Left colon (tissue), 2 donors: ENCODE measurements around the gene TRAK1. TPM values are rescaled to one million over a fixed set of nuclear protein-coding genes. Genes with fewer than 3 reads are reported as not detected.

Experiments used
- ATAC-seq: fragments of 200-7000 bp; cut with Tn5 transposase; one replicate; pipeline ENCODE4 v1.9.1; 2020; ENCODE audit warnings: mild to moderate bottlenecking, moderate library complexity
- DNase-seq, 2 donors: peaks; one replicate each; pipeline ENCODE4 v3.0.0-alpha.2; 2020
- intact Hi-C, 2 donors: fragments of 100-400 bp; cut with DNase I in 1 of 2; cut with micrococcal nuclease in 1 of 2; formaldehyde crosslinking; loops; one replicate each; pipeline versions ENCODE4 v1.11.2 to v1.14.0; 2022; cut with DNase I, micrococcal nuclease
- total RNA-seq, 2 donors: library from RNA; stranded (reverse); fragmentation: NEBNext Ultra II Directional; extraction: Animal tissue kit (Norgen Biotek cat#: 25700); gene quantifications; one replicate each; pipeline ENCODE4 v1.2.1, GENCODE V29; 2021
- donor health status: DM: no; HTN: no; CAD: no.
- donor health status: DM: yes; HTN: yes; CAD: no.

Gene TRAK1
- total RNA-seq, 2 donors from 2014 or later: 81.2 to 91.6 TPM

- no peak for DNase-seq
- ATAC-seq: no peak
- intact Hi-C loops: no loop called here
Measured at GRCh38 chr3:42133500-42134298, 42.5 kb downstream of the TRAK1 start.

GRCh38 chr3:42134867-42135464 lies 43.8 kb downstream of the TRAK1 start:
- intact Hi-C loops: no loop called here
- ATAC-seq: peak; percentile 92
- peak; percentile 57 to 79 for DNase-seq

DNA sequence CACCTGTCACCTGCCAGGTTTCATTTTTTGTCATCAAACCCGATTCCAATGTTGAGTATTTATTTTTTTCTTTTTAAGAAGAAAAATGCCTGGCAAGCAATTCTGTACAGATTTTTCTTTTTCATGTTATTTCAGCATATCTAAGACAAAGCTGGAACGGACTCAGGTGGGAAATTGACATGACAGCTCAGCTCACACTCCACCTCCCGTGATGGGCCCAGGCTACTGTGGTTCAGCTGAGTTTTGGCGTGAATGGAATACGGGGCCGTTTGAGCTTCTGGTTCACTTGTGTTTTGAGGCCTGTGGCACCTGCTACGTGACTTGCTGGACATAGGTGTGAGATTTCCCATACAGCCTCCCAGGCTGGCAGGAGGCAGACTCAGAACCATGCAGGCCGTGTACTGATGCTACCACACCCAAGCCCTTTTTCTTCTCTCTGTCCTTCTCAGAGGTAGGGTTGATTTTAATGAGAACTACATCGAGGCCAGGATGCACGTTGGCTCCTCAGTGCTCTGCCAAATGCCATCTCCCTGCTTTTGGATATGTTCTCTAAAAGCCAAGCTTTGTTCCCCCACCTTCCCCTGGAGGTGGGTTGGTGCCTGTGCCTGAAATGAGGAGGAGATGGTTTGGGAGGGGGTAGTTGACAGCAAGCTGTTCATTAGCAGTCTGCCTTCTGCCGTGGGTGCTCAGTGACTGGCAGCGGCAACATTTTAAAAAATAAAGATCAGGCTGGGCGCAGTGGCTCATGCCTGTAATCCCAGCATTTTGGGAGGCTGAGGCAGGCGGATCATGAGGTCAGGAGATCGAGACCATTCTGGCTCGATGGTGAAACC lies 48.7 kb downstream of the TRAK1 start:
- no peak for ATAC-seq
- no peak for DNase-seq
- intact Hi-C loops: no loop called here

GRCh38 chr3:42140665-42141203 lies 49.6 kb downstream of the TRAK1 start:
- intact Hi-C loops: no loop called here
- no peak for DNase-seq
- no peak for ATAC-seq

DNA sequence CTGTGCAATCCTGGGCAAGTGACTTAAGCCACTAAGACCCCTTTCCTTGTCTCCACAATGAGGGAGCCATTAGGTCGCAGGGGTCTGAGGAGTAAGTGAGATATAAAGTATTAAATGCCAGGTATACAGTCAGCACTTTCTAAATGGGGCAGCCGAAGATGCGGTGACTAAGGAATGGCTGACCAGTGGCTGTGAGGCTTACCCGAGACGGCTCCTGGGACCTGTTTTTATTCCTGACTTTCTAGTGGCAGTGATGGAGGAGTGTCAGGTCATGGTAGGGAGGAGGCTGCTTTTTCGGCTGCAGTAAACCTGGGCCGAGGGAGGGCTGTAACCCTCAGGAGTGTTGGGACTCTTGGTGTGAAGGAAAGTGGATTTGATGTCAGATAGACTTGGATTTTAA lies 52.3 kb downstream of the TRAK1 start:
- intact Hi-C loops: no loop called here
- ATAC-seq: no peak
- no peak for DNase-seq

DNA sequence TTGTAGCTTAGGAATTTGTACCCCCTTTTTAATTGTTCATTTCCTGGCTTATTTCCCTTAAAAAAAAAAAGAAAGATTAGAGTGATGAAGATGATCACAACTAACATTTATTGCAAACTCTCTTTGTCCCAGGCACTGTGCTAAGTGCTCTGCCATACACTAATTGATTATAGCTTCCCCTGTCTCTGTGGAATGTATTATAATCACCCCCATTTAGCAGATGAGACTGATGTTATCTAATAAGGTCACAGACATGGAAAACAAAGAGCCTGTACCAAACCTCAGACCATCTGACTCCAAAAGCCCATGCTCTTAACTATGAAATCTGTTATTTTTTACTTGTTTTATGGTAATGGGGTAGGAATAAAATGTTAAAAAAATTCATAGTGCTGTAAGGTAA lies 53.1 kb downstream of the TRAK1 start:
- no peak for DNase-seq
- ATAC-seq: no peak
- intact Hi-C loops: no loop called here

DNA sequence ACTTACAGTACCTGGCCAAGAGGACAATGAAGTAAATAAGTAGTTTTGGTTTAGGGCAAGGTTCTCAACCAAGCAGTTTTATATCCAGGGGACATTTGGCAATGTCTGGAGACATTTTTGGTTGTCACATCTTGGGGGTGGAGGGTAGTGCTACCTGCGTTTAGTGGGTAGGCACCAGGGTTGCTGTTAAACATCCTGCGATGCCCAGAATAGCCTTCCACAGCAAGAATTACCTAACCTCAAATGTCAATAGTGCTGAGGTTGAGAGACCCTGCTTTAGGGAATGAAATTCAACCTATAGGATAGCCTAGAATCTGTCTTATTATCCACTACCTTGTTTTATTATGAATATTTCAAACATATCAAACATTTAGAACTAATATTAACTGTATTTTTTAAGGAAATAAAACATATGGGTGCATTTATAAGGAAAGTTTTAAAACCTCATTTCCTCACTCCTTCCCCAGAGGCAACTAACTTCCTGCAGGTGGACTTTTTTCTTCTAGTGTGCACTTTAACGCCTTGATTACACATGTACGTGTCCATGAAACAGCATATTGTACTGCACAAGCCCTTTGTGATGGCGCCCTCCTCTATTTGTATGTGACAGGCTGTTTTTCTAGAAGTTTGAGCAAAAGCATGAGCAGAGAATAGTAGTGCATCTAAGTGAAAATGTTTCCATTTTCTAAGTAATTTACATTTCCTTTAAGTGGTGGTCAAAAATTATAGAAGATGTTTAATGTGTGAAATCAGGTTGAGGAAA lies 57.1 kb downstream of the TRAK1 start:
- intact Hi-C loops: no loop called here
- no peak for DNase-seq
- ATAC-seq: peak; percentile 33

- no peak for DNase-seq
Measured at GRCh38 chr3:42148982-42149432, 57.9 kb downstream of the TRAK1 start.

DNA sequence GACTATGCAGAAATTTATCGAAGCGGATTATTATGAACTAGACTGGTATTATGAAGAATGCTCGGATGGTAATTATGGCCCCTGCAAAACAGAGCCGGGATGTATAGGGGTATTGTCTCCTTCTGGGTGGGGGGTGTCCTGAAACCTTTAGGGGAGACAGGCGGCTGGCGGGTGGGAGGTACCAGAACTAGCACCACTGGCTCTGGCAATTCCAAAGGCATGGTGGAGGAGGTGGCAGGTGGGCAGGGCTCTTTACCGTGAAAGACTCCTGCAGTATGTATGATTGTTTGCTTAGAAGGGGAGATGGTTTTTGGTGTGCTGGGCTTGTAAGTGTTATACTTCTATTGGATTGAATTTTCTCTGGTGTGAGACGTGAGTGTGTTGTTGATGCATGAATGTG lies 58.4 kb downstream of the TRAK1 start:
- intact Hi-C loops: no loop called here
- no peak for DNase-seq
- no peak for ATAC-seq

More at GRCh38 chr3:42148982-42149432, 57.9 kb downstream of the TRAK1 start:
- intact Hi-C loops: no loop called here
- ATAC-seq: peak; percentile 21

DNA sequence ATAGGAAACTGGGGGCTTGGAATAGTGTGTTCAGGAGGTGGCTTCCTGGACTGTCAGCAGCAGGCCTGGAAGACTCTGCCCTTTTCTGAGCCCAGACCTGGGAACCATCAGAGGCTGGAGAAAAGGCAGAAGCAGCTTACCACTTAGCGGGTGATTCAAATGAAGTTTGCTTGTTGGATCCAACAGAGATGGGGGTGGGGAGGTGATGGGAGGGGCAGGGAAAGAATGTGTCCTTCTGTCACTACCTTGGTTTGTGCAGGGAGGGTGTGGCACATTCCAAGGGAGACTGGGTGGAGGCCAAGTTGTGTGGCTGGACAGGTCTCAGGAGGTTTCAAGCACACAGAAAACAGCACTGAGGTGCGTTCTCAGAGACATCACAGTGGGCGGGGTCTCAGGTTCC lies 58.8 kb downstream of the TRAK1 start:
- peak; percentile 98 for ATAC-seq
- DNase-seq: peak; percentile 85 to 94
- intact Hi-C loops: no loop called here

- peak; percentile 14 for ATAC-seq
- no peak for DNase-seq
- intact Hi-C loops: no loop called here
Measured at GRCh38 chr3:42151596-42152168, 60.5 kb downstream of the TRAK1 start.

GRCh38 chr3:42152193-42152592 lies 61.0 kb downstream of the TRAK1 start:
- DNase-seq (no peak), ATAC-seq (no peak)
- intact Hi-C loops: no loop called here

DNA sequence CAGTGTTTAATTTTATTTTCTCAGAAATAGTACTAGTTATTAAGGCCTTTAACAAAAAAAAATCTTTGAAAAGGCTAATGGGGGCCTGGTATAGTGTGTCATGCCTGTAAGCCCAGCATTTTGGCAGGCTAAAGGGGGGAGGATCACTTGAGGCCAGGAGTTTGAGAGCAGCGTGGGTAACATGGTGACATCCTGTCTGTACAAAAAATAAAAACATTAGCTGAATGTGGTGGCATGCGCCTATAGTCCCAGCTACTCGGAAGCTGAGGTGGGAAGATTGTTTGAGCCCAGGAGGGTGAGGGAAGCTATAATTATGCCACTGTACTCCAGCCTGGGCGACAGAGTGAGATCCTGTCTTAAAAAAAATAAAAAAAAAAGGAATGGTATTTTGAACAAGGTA lies 61.9 kb downstream of the TRAK1 start:
- intact Hi-C loops: no loop called here
- ATAC-seq: no peak
- DNase-seq: no peak

GRCh38 chr3:42157540-42158538 lies 66.7 kb downstream of the TRAK1 start:
- DNase-seq (no peak), ATAC-seq (no peak)
- intact Hi-C loops: no loop called here

- ATAC-seq (peak; percentile 22), DNase-seq (peak in 1 of 2 donors; percentile 13)
Measured at GRCh38 chr3:42159147-42159546, 68.0 kb downstream of the TRAK1 start.

DNA sequence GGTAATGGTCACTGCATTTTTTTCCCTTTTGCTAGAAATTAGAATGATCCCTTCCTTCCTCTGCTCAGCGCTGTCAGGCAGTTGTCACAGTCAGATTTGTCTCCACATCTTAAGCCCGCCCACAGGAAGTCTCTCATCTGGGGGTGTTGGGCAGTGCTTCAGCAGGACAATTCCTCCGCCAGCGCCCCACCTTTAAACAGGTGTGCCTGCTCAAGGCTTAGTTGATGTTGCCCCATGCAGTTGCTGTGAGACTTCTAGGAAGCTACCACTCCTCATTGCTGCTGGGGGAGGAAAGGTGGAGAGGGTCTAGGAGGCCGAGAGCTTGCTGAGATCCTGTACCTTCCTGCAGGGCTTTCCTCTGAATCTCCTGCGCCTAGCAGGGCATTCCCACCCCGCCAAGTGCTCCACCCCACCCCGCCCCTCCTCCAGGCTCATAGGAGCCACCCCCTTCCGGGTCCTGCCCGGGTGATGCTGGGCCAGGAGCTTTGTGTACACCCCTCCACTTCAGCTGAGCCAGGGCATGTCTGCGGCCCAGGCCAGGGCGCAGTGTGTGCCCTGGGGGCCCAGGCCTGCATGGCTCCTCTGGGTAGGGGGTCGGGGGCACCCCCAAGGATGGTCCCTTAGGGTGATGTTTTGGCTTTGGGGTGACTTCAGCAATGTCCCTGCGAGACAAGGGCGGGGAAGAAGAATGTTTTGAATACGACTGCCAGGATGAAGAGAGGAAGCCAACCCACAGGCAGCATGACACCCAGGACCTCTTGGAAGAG lies 68.7 kb downstream of the TRAK1 start:
- peak; percentile 93 for ATAC-seq
- intact Hi-C loops: no loop called here
- DNase-seq: peak; percentile 86 to 88

More at GRCh38 chr3:42159147-42159546, 68.0 kb downstream of the TRAK1 start:
- intact Hi-C loops: no loop called here
